OCI-LY1 (cell line): ENCODE data around the gene PUM1.

Source experiments
- H2AFZ ChIP-seq: fragments of 200-600 bp; sonication (generic), shearing (Covaris generic); 2 replicates; pipeline ENCODE4 v1.6.0; 2014; ENCODE audit warnings: antibody characterized with exemption, mild to moderate bottlenecking, low read length
- H3F3A ChIP-seq: fragments of 200-600 bp; sonication (generic), shearing (Covaris generic); 2 replicates; pipeline ENCODE4 v1.6.0; 2014; ENCODE audit warnings: mild to moderate bottlenecking, antibody characterized with exemption, low read length, moderate library complexity; ENCODE audit not compliant: insufficient read depth
- H3K27ac ChIP-seq: fragments of 200-600 bp; sonication (generic); 2 replicates; pipeline ENCODE4 v1.5.1; 2014; ENCODE audit warnings: low read length, mixed run types, mild to moderate bottlenecking, low read depth; ENCODE audit not compliant: poor library complexity, severe bottlenecking
- H3K27me3 ChIP-seq: fragments of 200-600 bp; sonication (generic); 2 replicates; pipeline ENCODE4 v1.6.0; 2014; ENCODE audit warnings: antibody characterized with exemption, mild to moderate bottlenecking, low read length, moderate library complexity; ENCODE audit not compliant: insufficient read depth
- H3K36me3 ChIP-seq: fragments of 200-600 bp; sonication (generic); 2 replicates; pipeline ENCODE4 v1.6.1; 2014; ENCODE audit warnings: mild to moderate bottlenecking, antibody characterized with exemption, low read length, moderate library complexity, mixed read lengths; ENCODE audit not compliant: insufficient read depth
- H3K4me1 ChIP-seq: fragments of 200-600 bp; sonication (generic); 2 replicates; pipeline ENCODE4 v1.5.1; 2014; ENCODE audit warnings: mild to moderate bottlenecking, low read length, moderate library complexity; ENCODE audit not compliant: insufficient read depth, severe bottlenecking
- H3K4me2 ChIP-seq: fragments of 200-600 bp; sonication (generic), shearing (Covaris generic); 2 replicates; pipeline ENCODE4 v1.6.1; 2014; ENCODE audit warnings: low read length
- H3K4me3 ChIP-seq: fragments of 200-600 bp; sonication (generic); 2 replicates; pipeline ENCODE4 v1.5.1; 2014; ENCODE audit warnings: low read length, low read depth, mild to moderate bottlenecking, mixed read lengths; ENCODE audit not compliant: poor library complexity, severe bottlenecking
- H3K79me2 ChIP-seq: fragments of 200-600 bp; shearing (Covaris generic); 2 replicates; pipeline ENCODE4 v1.6.1; 2016; ENCODE audit warnings: mixed run types, low read length, mixed read lengths; ENCODE audit not compliant: insufficient read depth
- H3K9ac ChIP-seq: fragments of 200-600 bp; sonication (generic), shearing (Covaris generic); 2 replicates; pipeline ENCODE4 v1.6.1; 2014; ENCODE audit warnings: mild to moderate bottlenecking, low read length, mixed read lengths
- H3K9me2 ChIP-seq: fragments of 200-600 bp; sonication (generic), shearing (Covaris generic); 2 replicates; pipeline ENCODE4 v1.6.1; 2014; ENCODE audit warnings: low read depth, mild to moderate bottlenecking, low read length, mixed read lengths
- H3K9me3 ChIP-seq: fragments of 200-600 bp; shearing (Covaris generic); 2 replicates; pipeline ENCODE4 v1.6.1; 2014; ENCODE audit warnings: low read length, mixed read lengths
- H4K20me1 ChIP-seq: fragments of 200-600 bp; sonication (generic), shearing (Covaris generic); 2 replicates; pipeline ENCODE4 v1.6.0; 2016; ENCODE audit warnings: mild to moderate bottlenecking, low read length; ENCODE audit not compliant: insufficient read depth
- EZH2 ChIP-seq: fragments of 200-600 bp; sonication (generic), shearing (Covaris generic); IDR thresholded peaks from 2 replicates; pipeline ENCODE4 v1.8.0; 2017; ENCODE audit warnings: borderline replicate concordance, mixed run types, mild to moderate bottlenecking, antibody characterized with exemption, low read length, moderate library complexity, mixed read lengths
- TF ChIP-seq, protein P1 (sequence below): fragments of 200-600 bp; sonication (generic), shearing (Covaris generic); IDR thresholded peaks from 2 replicates; pipeline ENCODE4 v1.5.1; 2017; ENCODE audit warnings: mild to moderate bottlenecking, antibody characterized with exemption, low read length, moderate library complexity, mixed read lengths

Gene PUM1

DNA sequence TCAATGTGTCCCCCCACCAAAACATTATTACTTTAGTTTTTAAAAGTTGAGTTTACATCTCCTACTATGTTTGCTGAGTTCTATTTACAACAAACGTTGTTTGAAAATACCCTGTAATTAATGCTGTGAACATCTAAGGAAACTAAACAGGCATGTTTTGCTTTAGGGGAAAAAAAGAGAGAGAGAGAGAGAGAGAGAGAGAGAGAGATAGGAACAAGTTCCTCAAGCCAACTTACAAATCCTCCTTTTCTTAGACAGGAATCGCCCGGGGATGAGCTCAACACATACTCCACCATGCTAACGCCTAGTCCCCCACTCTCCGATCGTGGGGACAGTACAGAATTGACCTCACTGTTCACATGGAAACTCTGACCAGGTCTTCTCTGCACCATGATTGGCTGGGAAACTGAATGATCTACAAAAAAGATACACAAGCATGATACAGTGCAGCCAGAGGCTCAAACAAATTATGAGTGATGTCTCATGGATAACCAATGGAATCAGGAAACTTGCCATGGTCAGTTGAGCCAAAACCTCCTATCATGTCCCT lies 59.8 kb downstream of the PUM1 start:
- no peaks in the 10 kb centered on the region for H3K9me2 ChIP-seq
- no peak overlapping the region for H3K4me2 ChIP-seq
- H3K27ac ChIP-seq, result no peak overlapping the region
- H3K9ac ChIP-seq, result no peak overlapping the region
- no peak overlapping the region for H3K4me3 ChIP-seq
- peaks cover 53% of the 10 kb centered on the region for H3K79me2 ChIP-seq
- no peaks in the 10 kb centered on the region for H3K27me3 ChIP-seq
- H4K20me1 ChIP-seq, result no peaks in the 10 kb centered on the region
- no peaks in the 10 kb centered on the region for H3K9me3 ChIP-seq
- no peak overlapping the region for H2AFZ ChIP-seq
- H3K4me1 ChIP-seq, result peaks cover 14% of the 10 kb centered on the region
- no peak for TF ChIP-seq EZH2
- TF ChIP-seq, protein P1, sequence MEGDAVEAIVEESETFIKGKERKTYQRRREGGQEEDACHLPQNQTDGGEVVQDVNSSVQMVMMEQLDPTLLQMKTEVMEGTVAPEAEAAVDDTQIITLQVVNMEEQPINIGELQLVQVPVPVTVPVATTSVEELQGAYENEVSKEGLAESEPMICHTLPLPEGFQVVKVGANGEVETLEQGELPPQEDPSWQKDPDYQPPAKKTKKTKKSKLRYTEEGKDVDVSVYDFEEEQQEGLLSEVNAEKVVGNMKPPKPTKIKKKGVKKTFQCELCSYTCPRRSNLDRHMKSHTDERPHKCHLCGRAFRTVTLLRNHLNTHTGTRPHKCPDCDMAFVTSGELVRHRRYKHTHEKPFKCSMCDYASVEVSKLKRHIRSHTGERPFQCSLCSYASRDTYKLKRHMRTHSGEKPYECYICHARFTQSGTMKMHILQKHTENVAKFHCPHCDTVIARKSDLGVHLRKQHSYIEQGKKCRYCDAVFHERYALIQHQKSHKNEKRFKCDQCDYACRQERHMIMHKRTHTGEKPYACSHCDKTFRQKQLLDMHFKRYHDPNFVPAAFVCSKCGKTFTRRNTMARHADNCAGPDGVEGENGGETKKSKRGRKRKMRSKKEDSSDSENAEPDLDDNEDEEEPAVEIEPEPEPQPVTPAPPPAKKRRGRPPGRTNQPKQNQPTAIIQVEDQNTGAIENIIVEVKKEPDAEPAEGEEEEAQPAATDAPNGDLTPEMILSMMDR, result no peak
- peaks cover 78% of the 10 kb centered on the region for H3K36me3 ChIP-seq
- no peaks in the 10 kb centered on the region for H3F3A ChIP-seq

DNA sequence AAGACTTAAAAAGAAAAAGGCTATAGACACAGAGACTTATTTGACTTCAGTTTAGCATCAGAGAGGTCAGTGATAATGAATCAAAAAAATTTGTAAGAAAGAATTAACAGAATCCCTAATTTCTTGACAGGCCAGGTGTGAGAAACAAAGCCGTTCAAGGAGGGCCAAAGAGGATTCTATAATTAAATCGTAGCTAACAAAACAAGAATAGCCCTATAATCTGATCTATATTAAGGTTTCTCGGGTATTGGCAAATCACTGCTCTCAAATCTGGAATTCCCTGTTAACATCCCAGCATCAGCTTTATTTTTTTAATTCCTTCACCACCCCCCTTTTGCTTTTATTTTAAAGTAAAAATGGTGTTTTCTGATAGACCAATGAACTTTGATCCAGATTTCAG lies 60.3 kb downstream of the PUM1 start:
- Histone ChIP-seq H3K27me3 (no peaks in the 10 kb centered on the region), H3K79me2 (peaks cover 48% of the 10 kb centered on the region), H3K36me3 (peaks cover 83% of the 10 kb centered on the region)

DNA sequence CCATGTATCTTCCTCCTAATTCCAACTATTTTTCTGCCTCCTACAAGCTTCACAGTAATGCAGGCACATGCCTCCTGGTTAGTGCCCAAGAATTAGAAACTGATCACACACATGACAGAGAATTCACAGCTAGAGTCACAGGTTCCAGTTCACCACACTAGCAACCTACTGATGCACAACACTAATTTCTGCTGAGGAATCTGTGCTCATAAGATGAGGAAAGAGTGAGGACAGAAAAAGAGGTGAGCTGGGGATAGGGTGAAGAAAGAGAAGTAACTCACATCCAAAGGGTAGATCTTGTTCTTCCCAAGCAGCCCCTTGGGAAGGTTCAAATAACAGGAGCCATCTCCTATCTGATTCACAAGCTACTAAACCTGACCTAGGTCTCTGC lies 61.3 kb downstream of the PUM1 start:
- no peak for TF ChIP-seq EZH2
- TF ChIP-seq, protein P1, result no peak

More for the DNA sequence above, 60.3 kb downstream of the PUM1 start:
- H3K4me2 ChIP-seq, result no peak overlapping the region
- no peaks in the 10 kb centered on the region for H4K20me1 ChIP-seq
- H3K27ac ChIP-seq, result no peak overlapping the region
- no peak overlapping the region for H2AFZ ChIP-seq
- peaks cover 14% of the 10 kb centered on the region for H3K4me1 ChIP-seq
- H3K9ac ChIP-seq, result no peak overlapping the region
- no peak overlapping the region for H3K4me3 ChIP-seq
- TF ChIP-seq, protein P1, result no peak
- no peak for TF ChIP-seq EZH2
- no peaks in the 10 kb centered on the region for H3F3A ChIP-seq
- no peaks in the 10 kb centered on the region for H3K9me2 ChIP-seq
- H3K9me3 ChIP-seq, result no peaks in the 10 kb centered on the region

More for the DNA sequence above, 61.3 kb downstream of the PUM1 start:
- Histone ChIP-seq H3K4me2 (no peak overlapping the region), H3K9me3 (no peaks in the 10 kb centered on the region), H3K27ac (no peak overlapping the region), H3K4me1 (peaks cover 14% of the 10 kb centered on the region), H3K9ac (no peak overlapping the region), H4K20me1 (no peaks in the 10 kb centered on the region), H3F3A (no peaks in the 10 kb centered on the region), H3K79me2 (peaks cover 43% of the 10 kb centered on the region), H3K4me3 (no peak overlapping the region), H3K27me3 (no peaks in the 10 kb centered on the region), H2AFZ (no peak overlapping the region), H3K36me3 (peaks cover 85% of the 10 kb centered on the region), H3K9me2 (no peaks in the 10 kb centered on the region)
